ENCODE measurements around the gene SMPD2.
"Not testable (repeated sequence)": the region's sequence is repeated elsewhere in the genome, so short reads cannot be mapped to it uniquely, and the experiment has no call there.

SMPD2 gene

DNA sequence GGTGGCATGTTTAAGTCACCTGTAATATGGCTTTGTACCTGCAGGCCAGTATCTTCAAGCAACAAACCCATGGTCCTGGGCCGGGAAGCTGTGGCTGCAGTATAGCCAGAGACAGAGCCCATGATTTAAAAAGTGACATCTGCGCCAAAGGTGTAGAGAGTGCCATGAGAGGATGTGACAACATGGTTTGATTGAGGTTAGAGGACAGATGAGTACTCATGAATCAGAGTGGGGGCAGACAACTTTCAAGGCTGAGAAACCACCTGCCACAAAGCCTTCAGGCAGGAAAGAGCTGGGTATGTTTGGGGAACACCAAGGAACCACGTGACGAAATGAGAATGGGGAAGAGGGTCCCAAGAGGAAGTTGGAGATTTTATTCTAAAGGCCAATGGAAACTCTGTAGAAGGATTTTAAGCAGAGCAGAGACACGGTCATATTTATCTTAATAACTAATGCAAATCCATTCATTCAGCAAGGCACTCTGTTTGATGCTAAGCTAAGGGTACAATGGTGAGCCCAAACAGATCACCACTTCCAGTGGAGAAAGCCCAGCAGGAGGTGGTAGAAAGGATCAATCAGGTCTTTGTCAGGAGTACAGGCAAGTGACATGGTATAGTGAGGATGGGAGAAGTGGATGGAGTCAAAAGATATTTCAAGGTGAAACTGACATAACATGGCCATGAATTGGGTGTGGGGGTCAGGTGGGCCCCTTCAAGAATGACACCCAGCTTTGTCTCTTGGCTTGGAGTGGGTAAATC, 18.4 kb downstream of the SMPD2 start:
- ATAC-seq (replicated peaks): peak; percentile 50
- Mint-ChIP-seq H3K36me3 (ENCODE audit: insufficient read depth) (peaks cover 36% of the 10 kb centered on the region), H3K4me3 (no peak overlapping the region)

DNA sequence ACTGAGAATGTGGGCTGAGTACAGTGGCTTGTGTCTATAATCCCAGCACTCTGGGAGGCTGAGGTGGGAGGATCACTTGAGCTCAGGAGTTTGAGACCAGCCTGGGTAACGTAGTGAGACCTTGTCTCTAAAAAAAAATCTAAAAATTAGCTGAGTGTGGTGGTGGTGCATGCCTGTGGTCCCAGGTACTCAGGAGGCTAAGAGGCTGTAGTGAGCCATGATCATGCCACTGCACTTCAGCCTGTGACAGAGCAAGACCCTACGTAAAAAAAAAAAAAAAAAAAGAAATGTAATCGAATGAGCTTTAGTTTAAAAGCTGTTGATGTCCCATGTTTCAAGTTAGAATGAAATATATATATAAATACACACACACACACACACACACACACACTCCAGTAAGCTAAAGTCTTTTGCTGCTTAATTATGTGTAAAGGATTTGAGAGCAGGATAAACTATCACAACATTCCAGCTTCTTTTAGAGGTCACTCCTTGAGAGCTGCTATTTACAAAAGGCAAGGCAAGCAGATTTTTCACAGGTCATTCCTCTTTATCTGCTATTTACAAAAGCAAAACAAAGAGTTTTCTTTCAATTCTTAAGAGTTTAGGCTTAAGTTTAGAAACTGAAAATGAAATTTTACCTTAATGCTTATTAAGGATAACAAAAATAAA, 19.8 kb downstream of the SMPD2 start:
- Mint-ChIP-seq H3K9me3 (no peaks in the 10 kb centered on the region), H3K27me3 (no peaks in the 10 kb centered on the region), H3K4me1 (ENCODE audit: low read depth in 2 of 2) (peaks cover 20 to 41% of the 10 kb centered on the region in 2 donors), H3K4me3 (no peak overlapping the region), H3K27ac (peak overlapping the region; percentile 4 to 7), H3K36me3 (ENCODE audit: insufficient read depth) (peaks cover 37% of the 10 kb centered on the region)
- ATAC-seq (replicated peaks) (no peak), DNase-seq (no peak)

More for the DNA sequence above, 18.4 kb downstream of the SMPD2 start:
- Mint-ChIP-seq H3K4me1 (ENCODE audit: low read depth in 2 of 2) (peaks cover 30 to 46% of the 10 kb centered on the region in 2 donors), H3K9me3 (no peaks in the 10 kb centered on the region), H3K27ac (peak overlapping the region; percentile 4 to 7), H3K27me3 (no peaks in the 10 kb centered on the region)
- peak; percentile 43 to 49 (median 44) for DNase-seq

DNA sequence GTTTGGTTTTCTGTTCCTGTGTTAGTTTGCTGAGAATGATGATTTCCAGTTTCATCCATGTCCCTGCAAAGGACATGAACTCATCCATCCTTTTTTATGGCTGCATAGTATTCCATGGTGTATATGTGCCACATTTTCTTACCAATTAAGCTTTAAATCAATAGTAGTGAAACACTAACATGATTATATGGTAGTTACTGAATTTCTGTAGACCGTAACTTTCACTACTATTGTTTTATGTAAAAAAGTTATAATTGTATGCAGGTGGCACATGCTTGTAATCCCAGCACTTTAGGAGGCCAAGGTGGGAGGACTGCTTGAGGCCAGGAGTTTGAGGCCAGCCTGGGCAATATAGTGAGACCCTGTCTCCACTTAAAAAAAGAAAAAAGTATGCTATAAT, 20.7 kb downstream of the SMPD2 start:
- not testable (repeated sequence) for ATAC-seq (replicated peaks); DNase-seq; H3K4me3 Mint-ChIP-seq; H3K9me3 Mint-ChIP-seq; H3K27ac Mint-ChIP-seq; H3K27me3 Mint-ChIP-seq
- Mint-ChIP-seq H3K36me3 (ENCODE audit: insufficient read depth) (peaks cover 44% of the 10 kb centered on the region), H3K4me1 (ENCODE audit: low read depth in 2 of 2) (peaks cover 20 to 49% of the 10 kb centered on the region in 2 donors)

DNA sequence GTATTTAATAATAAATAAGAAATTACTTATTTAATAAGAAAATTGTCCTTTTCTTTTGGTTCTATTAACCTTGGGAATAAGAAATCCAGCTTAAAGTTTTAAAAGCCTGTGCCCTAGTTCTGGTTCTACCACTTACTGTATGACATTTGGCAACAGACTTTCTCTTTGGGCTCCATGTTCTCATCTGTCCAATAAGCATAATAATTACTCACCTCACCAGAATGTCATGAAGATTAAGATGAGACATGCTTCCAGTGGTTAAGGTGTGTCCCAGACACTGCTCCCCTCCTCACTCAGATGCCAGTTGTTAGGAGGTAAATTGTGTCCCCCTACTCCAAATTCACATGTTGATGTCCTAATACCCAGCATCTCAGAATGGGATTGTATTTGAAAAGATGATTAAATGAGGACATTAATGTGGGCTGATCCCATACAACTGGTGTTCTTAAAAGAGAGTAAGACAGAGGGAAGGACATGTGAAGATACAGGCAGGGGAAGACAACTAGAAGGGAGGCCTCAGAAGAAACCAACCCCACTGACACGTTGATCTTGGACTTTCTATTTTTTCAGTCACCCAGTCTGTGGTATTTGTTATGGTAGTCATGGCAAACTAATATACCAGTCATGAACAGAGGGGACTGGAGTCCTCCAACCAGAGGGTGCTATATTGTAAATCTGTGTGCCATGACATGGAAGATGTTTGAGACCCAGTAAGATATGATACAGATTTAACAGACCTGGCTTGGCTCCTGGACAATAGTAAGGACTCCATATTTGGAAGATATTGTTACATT, 21.4 kb downstream of the SMPD2 start:
- DNase-seq (no peak), ATAC-seq (replicated peaks) (no peak)
- H3K27ac Mint-ChIP-seq: peak overlapping the region in 1 of 2 donors; percentile 12

DNA sequence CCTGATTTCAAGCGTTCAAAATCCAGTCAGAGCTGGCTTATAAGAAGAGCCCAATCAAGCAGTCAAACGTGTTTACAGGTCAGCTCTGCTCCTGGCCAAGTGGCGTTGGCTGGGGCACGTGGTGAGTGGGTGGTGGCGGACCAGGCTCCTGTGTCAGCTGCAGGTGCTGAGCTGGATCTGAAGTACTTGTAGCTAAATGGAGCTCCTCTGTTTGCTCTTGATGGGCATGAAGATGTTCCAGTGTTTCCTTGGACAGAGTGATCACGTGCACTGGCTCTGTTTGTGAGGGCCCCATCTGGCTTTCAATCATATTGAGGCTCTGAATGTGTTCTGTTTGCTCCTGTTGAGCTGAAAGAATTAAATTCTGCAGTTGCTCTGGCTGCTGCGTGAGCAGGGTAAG, 25.2 kb downstream of the SMPD2 start:
- no peak for DNase-seq
- ATAC-seq (replicated peaks): no peak
- Mint-ChIP-seq H3K4me1 (ENCODE audit: low read depth in 2 of 2) (peaks cover 10 to 25% of the 10 kb centered on the region in 2 donors), H3K4me3 (no peak overlapping the region), H3K27ac (peak overlapping the region in 1 of 2 donors; percentile 60), H3K9me3 (no peaks in the 10 kb centered on the region), H3K36me3 (ENCODE audit: insufficient read depth) (peaks cover 76% of the 10 kb centered on the region), H3K27me3 (no peaks in the 10 kb centered on the region)

More for the DNA sequence above, 21.4 kb downstream of the SMPD2 start:
- Mint-ChIP-seq H3K36me3 (ENCODE audit: insufficient read depth) (peaks cover 49% of the 10 kb centered on the region), H3K27me3 (no peaks in the 10 kb centered on the region), H3K4me1 (ENCODE audit: low read depth in 2 of 2) (peaks cover 16 to 44% of the 10 kb centered on the region in 2 donors), H3K4me3 (no peak overlapping the region), H3K9me3 (no peaks in the 10 kb centered on the region)

DNA sequence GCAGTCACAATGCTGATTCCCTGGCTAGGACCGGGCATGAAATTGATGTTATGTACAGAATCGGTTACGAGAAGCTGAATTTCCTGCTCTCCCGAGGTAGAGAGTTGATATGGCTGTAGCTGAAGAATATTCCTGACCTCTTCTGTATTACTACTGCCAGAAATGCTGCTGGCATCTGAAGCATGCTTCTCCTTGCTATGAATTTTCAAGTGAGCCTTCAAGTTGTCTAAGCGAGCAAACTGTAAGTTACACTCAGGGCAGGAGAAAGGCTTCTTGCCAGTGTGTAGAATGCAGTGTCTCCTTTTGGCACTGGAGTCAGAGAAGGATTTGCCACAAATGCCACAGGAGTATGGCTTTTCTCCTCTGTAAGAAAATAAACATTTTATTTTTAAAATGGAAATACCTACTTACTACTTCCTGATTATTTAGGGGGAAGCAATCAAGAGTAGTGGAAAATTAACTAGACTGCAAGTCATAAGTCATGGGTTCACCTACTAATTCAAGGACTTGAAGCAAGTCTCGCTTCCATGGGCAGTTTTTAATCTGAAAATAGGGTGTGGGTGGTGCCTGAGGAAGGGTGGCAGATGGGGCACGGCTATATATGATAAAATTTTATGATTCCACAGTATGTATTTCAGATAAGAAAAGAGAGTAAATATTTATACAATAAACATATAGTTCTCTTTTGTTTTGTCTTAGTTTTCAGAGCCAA, 25.8 kb downstream of the SMPD2 start:
- H3K4me1 Mint-ChIP-seq (ENCODE audit: low read depth in 2 of 2): peaks cover 13 to 25% of the 10 kb centered on the region in 2 donors

DNA sequence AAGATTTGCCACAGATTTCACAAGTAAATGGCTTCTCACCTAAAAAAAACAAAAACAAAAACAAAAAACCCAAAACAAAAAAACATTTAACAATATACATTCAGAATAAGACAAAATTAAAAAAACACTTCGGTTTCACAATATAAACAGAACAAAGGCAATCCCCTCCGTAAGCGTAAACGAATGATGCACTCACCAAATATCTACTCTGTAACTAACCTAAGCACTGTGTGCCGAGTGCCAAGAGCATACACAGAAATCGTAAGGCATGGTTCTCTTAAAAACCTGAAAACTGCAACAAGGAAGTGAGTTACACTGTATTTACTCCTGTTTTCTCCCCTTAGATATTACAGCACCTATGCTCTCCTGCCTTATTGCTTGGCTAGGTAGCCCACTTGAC, 27.2 kb downstream of the SMPD2 start:
- Mint-ChIP-seq H3K27ac (peak overlapping the region in 1 of 2 donors; percentile 13), H3K4me1 (ENCODE audit: low read depth in 2 of 2) (peaks cover 20 to 29% of the 10 kb centered on the region in 2 donors), H3K36me3 (ENCODE audit: insufficient read depth) (peaks cover 77% of the 10 kb centered on the region), H3K4me3 (no peak overlapping the region), H3K27me3 (no peaks in the 10 kb centered on the region), H3K9me3 (no peaks in the 10 kb centered on the region)
- no peak for ATAC-seq (replicated peaks)
- DNase-seq: no peak

More for the DNA sequence above, 25.8 kb downstream of the SMPD2 start:
- DNase-seq: no peak
- Mint-ChIP-seq H3K36me3 (ENCODE audit: insufficient read depth) (peaks cover 79% of the 10 kb centered on the region), H3K9me3 (no peaks in the 10 kb centered on the region), H3K4me3 (no peak overlapping the region), H3K27me3 (no peaks in the 10 kb centered on the region), H3K27ac (peak overlapping the region in 1 of 2 donors; percentile 46)
- no peak for ATAC-seq (replicated peaks)

DNA sequence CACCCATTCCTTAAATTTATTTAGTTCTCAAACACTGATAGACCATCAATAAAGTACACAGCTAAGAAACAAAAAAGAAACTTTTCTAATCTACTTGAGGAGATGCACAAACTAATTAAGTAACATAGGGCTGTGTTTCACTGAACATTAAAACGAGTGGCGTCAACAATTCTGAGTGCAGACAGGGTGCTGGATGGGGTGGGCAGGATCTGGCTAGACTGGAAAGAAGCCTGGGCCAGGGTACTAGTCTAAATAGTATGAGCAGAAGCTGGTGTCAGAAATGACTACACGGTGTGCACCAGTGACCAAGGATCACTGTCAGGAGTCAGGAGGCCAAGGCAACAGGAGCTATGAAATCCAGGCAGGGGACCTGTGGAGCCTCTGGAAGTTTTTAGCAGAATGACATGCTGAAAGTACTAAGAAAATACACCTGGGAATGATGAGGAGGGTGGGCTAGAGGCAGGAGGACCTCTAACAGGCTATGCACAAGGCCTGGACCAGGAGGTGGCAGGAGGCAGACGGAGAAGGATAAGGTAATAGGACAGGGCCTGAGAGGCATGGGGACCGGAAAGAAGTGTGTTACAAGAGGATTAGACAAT, 29.2 kb downstream of the SMPD2 start:
- no peaks in the 10 kb centered on the region for H3K27me3 Mint-ChIP-seq
- DNase-seq (no peak), ATAC-seq (replicated peaks) (no peak)
- no peak overlapping the region for H3K27ac Mint-ChIP-seq
- peaks cover 29 to 33% of the 10 kb centered on the region in 2 donors for H3K4me1 Mint-ChIP-seq (ENCODE audit: low read depth in 2 of 2)
- no peak overlapping the region for H3K4me3 Mint-ChIP-seq
- H3K36me3 Mint-ChIP-seq (ENCODE audit: insufficient read depth): peaks cover 76% of the 10 kb centered on the region
- H3K9me3 Mint-ChIP-seq: no peaks in the 10 kb centered on the region

DNA sequence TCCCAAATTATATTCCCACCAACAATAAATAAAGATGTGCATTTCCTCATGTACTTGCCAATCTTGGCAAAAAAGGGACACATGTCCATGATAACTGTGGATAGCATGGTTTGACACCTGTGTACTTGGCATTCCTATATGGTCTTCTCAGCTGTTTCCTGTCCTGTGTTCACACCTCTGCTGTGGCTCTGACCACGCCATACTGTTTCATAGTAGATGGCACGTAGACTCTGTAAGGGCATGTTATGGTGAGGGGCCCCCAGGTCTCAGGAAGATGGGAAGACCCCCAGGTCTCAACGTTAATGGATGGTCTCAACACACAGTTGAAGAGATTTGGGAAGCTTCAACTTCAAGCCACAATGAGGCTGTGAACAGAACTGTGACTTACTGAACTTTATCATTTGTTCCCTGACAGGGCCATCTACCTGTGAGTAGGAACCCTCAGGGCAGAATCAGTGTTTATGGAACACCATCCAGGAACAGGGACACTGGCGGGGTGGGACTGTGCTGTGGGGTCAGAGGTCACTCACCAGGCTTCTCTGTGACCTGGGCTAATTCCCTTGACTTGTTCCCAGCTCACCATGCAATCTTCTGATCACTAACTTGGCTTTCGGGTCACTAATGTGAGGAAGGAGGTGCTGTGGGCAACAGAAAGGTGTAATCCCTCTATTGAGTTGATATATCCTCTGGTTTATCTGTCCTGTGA, 30.7 kb downstream of the SMPD2 start:
- Mint-ChIP-seq H3K36me3 (ENCODE audit: insufficient read depth) (peaks cover 76% of the 10 kb centered on the region), H3K27ac (peak overlapping the region; percentile 42 to 57), H3K27me3 (no peaks in the 10 kb centered on the region), H3K9me3 (no peaks in the 10 kb centered on the region), H3K4me3 (no peak overlapping the region), H3K4me1 (ENCODE audit: low read depth in 2 of 2) (peaks cover 32 to 36% of the 10 kb centered on the region in 2 donors)
- ATAC-seq (replicated peaks) (no peak), DNase-seq (no peak)

DNA sequence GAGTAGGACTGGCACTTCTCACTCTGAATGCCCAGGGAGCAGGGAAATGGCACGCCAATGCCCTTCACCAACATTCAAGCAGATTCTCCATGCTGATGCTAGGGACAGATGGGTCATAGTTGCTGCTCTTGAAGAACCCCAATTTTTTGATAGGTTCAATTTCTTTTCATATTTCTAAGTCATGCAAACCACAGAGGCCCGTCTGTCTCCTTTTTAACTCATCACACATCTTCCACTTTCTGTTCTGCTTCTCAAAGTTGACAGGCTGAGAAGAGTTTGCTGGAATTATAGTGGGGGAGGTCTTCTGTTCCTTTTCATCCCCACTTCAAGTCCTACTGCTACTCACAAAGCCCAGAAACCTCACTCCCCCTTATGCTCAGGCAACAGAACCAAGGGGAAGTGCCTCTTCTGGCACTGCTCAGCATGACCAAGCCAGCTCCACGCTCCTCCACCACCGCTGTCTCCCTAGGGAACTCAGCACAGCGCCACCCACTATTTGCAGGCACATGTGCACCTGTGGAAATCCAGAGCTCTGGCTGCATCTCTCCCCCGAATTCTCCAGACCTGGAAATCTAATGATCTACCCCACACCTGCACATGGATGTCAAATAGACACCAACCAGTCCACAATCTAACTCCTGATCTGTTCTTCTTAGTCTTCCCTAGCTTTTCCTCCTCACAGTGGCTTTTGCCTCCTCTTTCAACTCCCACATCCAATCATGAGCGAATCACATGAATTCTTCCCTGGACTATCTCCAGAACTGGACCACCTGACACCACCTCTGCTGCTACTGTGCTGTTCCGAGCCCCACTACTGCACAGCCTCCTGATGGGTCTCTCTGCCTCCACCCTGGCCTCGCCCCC, 31.8 kb downstream of the SMPD2 start:
- Mint-ChIP-seq H3K36me3 (ENCODE audit: insufficient read depth) (peaks cover 70% of the 10 kb centered on the region), H3K27ac (peak overlapping the region; percentile 57), H3K4me1 (ENCODE audit: low read depth in 2 of 2) (peaks cover 39 to 45% of the 10 kb centered on the region in 2 donors), H3K27me3 (no peaks in the 10 kb centered on the region), H3K4me3 (no peak overlapping the region), H3K9me3 (no peaks in the 10 kb centered on the region)
- DNase-seq: no peak
- no peak for ATAC-seq (replicated peaks)

DNA sequence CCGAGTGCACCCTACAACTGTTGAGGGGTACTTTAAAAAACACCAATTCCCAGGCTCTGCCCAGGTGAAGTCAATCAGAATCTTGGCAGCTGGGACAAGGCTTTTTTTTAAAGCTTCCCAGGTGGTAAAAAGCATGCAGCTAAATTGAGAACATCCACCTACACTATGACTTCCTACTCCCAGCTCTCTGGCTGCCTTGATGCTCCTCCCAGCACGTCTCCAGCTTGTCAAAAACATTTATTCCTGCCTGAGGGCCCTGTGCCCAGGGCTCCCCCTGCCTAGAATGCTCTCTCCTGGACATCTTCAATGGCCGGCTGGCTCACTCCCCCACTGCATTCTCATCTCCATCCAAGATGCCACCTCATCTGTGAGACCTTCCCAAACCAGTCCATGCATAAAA, 32.6 kb downstream of the SMPD2 start:
- Mint-ChIP-seq H3K27me3 (no peaks in the 10 kb centered on the region), H3K4me1 (ENCODE audit: low read depth in 2 of 2) (peaks cover 45 to 53% of the 10 kb centered on the region in 2 donors), H3K36me3 (ENCODE audit: insufficient read depth) (peaks cover 62% of the 10 kb centered on the region), H3K9me3 (no peaks in the 10 kb centered on the region), H3K27ac (peak overlapping the region; percentile 4 to 57), H3K4me3 (no peak overlapping the region)
- no peak for DNase-seq
- ATAC-seq (replicated peaks): no peak

All from effector memory CD8-positive, alpha-beta T cell (primary cell).